ENCODE measurements around the gene SKAP2. TPM values are rescaled to one million over a fixed set of nuclear protein-coding genes. Genes with fewer than 3 reads are reported as not detected.

The SKAP2 gene
- total and polyA plus RNA-seq, 2 of the 4 experiments (the other 2 are of a cell fraction): 5.7 to 7.4 TPM

GRCh38 chr7:26630941-26631580 is 233.3 kb downstream of the SKAP2 start:
- no peak for ATAC-seq (ENCODE audit: low read depth)
- H3K14ac ChIP-seq (replicated peaks; ENCODE audit: low read depth, low read length): no peak overlapping the region
- no peak overlapping the region for H4K8ac ChIP-seq (ENCODE audit: low read depth in 2 of 2, low read length in 2 of 2)
- H2BK20ac ChIP-seq (ENCODE audit: low read depth, low read length): no peak overlapping the region
- H3K79me1 ChIP-seq (ENCODE audit: low read depth in 1 of 2, low read length in 2 of 2): no peaks in the 10 kb centered on the region
- no peak overlapping the region for H2AFZ ChIP-seq (replicated peaks; ENCODE audit: low read length, poor library complexity)
- no peaks in the 10 kb centered on the region for H3K36me3 ChIP-seq (ENCODE audit: control insufficient read depth, insufficient read depth, low read length)
- H3K4ac ChIP-seq (ENCODE audit: low read depth, low read length): no peak overlapping the region
- dilution Hi-C loops (cut with HindIII; ENCODE audit: low sequenced_read_pairs, unreplicated experiment) (no loop called here), intact Hi-C loops (cut with micrococcal nuclease) (no loop called here), in situ Hi-C loops (cut with MboI; ENCODE audit: low sequenced_read_pairs) (no loop called here)
- no peak overlapping the region for H3K4me3 ChIP-seq (ENCODE audit: insufficient read depth, low read depth, low read length)
- DNase-seq: no peak
- H3K9me1 ChIP-seq (ENCODE audit: insufficient read depth, low read length): no peaks in the 10 kb centered on the region
- no peak overlapping the region for H3K56ac ChIP-seq (ENCODE audit: extremely low read depth, insufficient read depth, low read length)
- ChIA-PET POLR2A (ENCODE audit: unreplicated experiment) (no interaction called here), CTCF (no interaction called here)
- no peak overlapping the region for H2BK120ac ChIP-seq (ENCODE audit: low read depth, low read length)
- no peaks in the 10 kb centered on the region for H3K4me1 ChIP-seq (ENCODE audit: control insufficient read depth, insufficient read depth, low read length)
- H3K4me2 ChIP-seq (ENCODE audit: low read depth, low read length): no peak overlapping the region
- H3K18ac ChIP-seq (ENCODE audit: low read depth, low read length): no peak overlapping the region
- peaks cover 6% of the 10 kb centered on the region for H3K27me3 ChIP-seq (ENCODE audit: control insufficient read depth, insufficient read depth, low read length)
- no peak overlapping the region for H2AK9ac ChIP-seq (replicated peaks; ENCODE audit: low read depth, low read length, poor library complexity)
- WGBS, 2 experiments (ENCODE audit: extremely low coverage in 2 of 2, insufficient read length in 1 of 2): 80% methylated on average over 1 of the region's 14 CpGs; no CpG with 5 or more reads in 1 of the 2 experiments
- TF ChIP-seq, protein P1, sequence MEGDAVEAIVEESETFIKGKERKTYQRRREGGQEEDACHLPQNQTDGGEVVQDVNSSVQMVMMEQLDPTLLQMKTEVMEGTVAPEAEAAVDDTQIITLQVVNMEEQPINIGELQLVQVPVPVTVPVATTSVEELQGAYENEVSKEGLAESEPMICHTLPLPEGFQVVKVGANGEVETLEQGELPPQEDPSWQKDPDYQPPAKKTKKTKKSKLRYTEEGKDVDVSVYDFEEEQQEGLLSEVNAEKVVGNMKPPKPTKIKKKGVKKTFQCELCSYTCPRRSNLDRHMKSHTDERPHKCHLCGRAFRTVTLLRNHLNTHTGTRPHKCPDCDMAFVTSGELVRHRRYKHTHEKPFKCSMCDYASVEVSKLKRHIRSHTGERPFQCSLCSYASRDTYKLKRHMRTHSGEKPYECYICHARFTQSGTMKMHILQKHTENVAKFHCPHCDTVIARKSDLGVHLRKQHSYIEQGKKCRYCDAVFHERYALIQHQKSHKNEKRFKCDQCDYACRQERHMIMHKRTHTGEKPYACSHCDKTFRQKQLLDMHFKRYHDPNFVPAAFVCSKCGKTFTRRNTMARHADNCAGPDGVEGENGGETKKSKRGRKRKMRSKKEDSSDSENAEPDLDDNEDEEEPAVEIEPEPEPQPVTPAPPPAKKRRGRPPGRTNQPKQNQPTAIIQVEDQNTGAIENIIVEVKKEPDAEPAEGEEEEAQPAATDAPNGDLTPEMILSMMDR (conservative IDR thresholded peaks at IDR 0.05; ENCODE audit: low read depth, low read length): no peak
- TF ChIP-seq MAZ (IDR thresholded peaks at IDR 0.05; ENCODE audit: borderline replicate concordance, low read depth, low read length): no peak
- no peak for TF ChIP-seq RAD21 (IDR thresholded peaks at IDR 0.05; ENCODE audit: low read length)
- no peak for TF ChIP-seq CHD1 (IDR thresholded peaks at IDR 0.05; ENCODE audit: low read depth, low read length)
- no peak for TF ChIP-seq NFE2L2 (IDR thresholded peaks at IDR 0.05; ENCODE audit: low read depth, low read length)
- TF ChIP-seq RFX5 (IDR thresholded peaks at IDR 0.05; ENCODE audit: low read depth, low read length): no peak
- no peak for TF ChIP-seq USF2 (IDR thresholded peaks at IDR 0.05; ENCODE audit: low read depth, low read length)
- TF ChIP-seq CEBPB (IDR thresholded peaks at IDR 0.05; ENCODE audit: low read depth, low read length): no peak
- TF ChIP-seq MXI1 (IDR thresholded peaks at IDR 0.05; ENCODE audit: borderline replicate concordance, low read depth, low read length): no peak
- no peak for TF ChIP-seq POLR2A (IDR thresholded peaks at IDR 0.05; ENCODE audit: low read depth, low read length)
- no peak for TF ChIP-seq RCOR1 (IDR thresholded peaks at IDR 0.05; ENCODE audit: insufficient replicate concordance, low read length)
- TF ChIP-seq MAFK (IDR thresholded peaks at IDR 0.05; ENCODE audit: low read depth, low read length): no peak
- no peak for TF ChIP-seq SMC3 (IDR thresholded peaks at IDR 0.05; ENCODE audit: low read depth, low read length)
- TF ChIP-seq FOS (IDR thresholded peaks at IDR 0.05; ENCODE audit: low read depth, low read length): no peak
- TF ChIP-seq, protein P2, sequence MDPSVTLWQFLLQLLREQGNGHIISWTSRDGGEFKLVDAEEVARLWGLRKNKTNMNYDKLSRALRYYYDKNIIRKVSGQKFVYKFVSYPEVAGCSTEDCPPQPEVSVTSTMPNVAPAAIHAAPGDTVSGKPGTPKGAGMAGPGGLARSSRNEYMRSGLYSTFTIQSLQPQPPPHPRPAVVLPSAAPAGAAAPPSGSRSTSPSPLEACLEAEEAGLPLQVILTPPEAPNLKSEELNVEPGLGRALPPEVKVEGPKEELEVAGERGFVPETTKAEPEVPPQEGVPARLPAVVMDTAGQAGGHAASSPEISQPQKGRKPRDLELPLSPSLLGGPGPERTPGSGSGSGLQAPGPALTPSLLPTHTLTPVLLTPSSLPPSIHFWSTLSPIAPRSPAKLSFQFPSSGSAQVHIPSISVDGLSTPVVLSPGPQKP (IDR thresholded peaks at IDR 0.05; ENCODE audit: borderline replicate concordance, low read depth, low read length): no peak
- no peak for TF ChIP-seq BHLHE40 (IDR thresholded peaks at IDR 0.05; ENCODE audit: low read depth, low read length)
- no peak overlapping the region for H3K27ac ChIP-seq (ENCODE audit: insufficient read depth, low read length)
- no peak overlapping the region for H4K91ac ChIP-seq (ENCODE audit: insufficient read depth, low read depth, low read length)
- BruUV-seq (replicated peaks): no TSS peak
- H3K9ac ChIP-seq (ENCODE audit: low read depth, low read length): no peak overlapping the region
- no peaks in the 10 kb centered on the region for H4K20me1 ChIP-seq (ENCODE audit: insufficient read depth, low read length)
- no peak overlapping the region for H2BK5ac ChIP-seq (ENCODE audit: low read depth, low read length, poor library complexity, severe bottlenecking)
- H3K23ac ChIP-seq (ENCODE audit: low read depth, low read length): no peak overlapping the region
- no peak overlapping the region for H4K5ac ChIP-seq (ENCODE audit: low read depth, low read length)
- no peaks in the 10 kb centered on the region for H3K9me3 ChIP-seq (ENCODE audit: control insufficient read depth, insufficient read depth, low read length)
- no peak overlapping the region for H2BK15ac ChIP-seq (ENCODE audit: low read depth, low read length)
- H2AK5ac ChIP-seq (ENCODE audit: low read depth, low read length): no peak overlapping the region
